ENCODE measurements around the gene CNTNAP2.

DNA sequence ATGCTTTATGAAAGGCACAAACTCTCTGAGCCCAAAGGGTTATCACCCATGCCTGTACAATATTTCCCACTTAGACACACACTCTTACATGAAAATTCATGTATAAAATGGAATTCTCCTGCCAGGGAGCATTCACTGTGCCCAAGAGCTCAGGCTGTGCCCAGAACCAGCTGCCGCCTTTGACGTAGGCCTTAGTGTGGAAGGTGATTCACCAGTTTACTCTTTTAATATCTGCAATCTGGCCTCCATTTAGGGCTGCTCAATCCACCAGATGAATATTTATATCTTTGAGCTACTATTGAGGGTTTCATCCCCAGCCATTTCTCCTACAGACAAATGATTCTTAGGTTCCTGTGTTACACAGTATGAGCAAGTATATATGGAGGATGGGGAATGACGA lies 849.7 kb downstream of the CNTNAP2 start:
- TF ChIP-seq PAX5 (IDR thresholded peaks at IDR 0.05; ENCODE audit: insufficient read depth, low read length, severe bottlenecking) (no peak), POLR2A (IDR thresholded peaks at IDR 0.05; ENCODE audit: low read depth, low read length) (no peak), TAF1 (IDR thresholded peaks at IDR 0.05; ENCODE audit: low read depth, low read length) (no peak)
